A673 (cell line): Measurements from ENCODE around the gene PHF10.

Experiments
- EZH2 ChIP-seq: fragments of 200-600 bp; sonication (generic); IDR thresholded peaks from 2 replicates; pipeline ENCODE4 v1.6.1; 2017; ENCODE audit warnings: borderline replicate concordance, low read depth, mild to moderate bottlenecking, mixed read lengths, antibody characterized with exemption, low read length; ENCODE audit not compliant: poor library complexity, severe bottlenecking
- TF ChIP-seq, protein P1 (sequence below): fragments of 300-800, 200-600 bp; sonication (generic); conservative IDR thresholded peaks from 2 replicates; pipeline ENCODE4 v1.5.1; 2017; ENCODE audit warnings: low read depth, mild to moderate bottlenecking, antibody characterized with exemption, low read length, moderate library complexity, mixed read lengths

DNA sequence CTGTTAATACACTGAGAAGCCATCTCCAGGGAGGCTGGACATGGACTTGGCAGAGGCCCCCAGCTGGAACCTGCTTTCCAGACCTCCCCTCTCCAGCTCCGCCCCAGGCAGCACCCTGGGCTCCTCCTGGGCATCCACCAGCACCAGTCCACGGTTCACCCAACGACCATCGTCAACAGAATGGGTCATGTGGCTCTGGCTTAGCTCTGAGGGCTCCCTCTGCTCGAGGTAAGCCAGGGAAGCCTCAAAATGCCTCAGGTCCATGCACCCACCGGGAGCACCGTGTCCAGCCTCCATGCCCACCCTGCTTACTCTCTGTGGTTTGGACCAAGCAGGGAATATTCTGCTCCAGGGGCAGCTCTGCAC lies 62.9 kb downstream of the PHF10 start:
- TF ChIP-seq, protein P1, sequence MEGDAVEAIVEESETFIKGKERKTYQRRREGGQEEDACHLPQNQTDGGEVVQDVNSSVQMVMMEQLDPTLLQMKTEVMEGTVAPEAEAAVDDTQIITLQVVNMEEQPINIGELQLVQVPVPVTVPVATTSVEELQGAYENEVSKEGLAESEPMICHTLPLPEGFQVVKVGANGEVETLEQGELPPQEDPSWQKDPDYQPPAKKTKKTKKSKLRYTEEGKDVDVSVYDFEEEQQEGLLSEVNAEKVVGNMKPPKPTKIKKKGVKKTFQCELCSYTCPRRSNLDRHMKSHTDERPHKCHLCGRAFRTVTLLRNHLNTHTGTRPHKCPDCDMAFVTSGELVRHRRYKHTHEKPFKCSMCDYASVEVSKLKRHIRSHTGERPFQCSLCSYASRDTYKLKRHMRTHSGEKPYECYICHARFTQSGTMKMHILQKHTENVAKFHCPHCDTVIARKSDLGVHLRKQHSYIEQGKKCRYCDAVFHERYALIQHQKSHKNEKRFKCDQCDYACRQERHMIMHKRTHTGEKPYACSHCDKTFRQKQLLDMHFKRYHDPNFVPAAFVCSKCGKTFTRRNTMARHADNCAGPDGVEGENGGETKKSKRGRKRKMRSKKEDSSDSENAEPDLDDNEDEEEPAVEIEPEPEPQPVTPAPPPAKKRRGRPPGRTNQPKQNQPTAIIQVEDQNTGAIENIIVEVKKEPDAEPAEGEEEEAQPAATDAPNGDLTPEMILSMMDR: no peak
- TF ChIP-seq EZH2: no peak
